HG02571 (cell line): ENCODE results near the gene HHLA2.

Source experiments
- ATAC-seq: cut with Tn5 transposase; IDR thresholded peaks from one replicate; pipeline ENCODE4 v1.9.1; 2021; ENCODE audit warnings: mild to moderate bottlenecking, moderate library complexity; ENCODE audit not compliant: unreplicated experiment

HHLA2 gene

GRCh38 chr3:108298056-108298455, 1.7 kb downstream of the HHLA2 start:
- no peak for ATAC-seq

GRCh38 chr3:108300103-108300849, 3.9 kb downstream of the HHLA2 start:
- ATAC-seq: no peak

DNA sequence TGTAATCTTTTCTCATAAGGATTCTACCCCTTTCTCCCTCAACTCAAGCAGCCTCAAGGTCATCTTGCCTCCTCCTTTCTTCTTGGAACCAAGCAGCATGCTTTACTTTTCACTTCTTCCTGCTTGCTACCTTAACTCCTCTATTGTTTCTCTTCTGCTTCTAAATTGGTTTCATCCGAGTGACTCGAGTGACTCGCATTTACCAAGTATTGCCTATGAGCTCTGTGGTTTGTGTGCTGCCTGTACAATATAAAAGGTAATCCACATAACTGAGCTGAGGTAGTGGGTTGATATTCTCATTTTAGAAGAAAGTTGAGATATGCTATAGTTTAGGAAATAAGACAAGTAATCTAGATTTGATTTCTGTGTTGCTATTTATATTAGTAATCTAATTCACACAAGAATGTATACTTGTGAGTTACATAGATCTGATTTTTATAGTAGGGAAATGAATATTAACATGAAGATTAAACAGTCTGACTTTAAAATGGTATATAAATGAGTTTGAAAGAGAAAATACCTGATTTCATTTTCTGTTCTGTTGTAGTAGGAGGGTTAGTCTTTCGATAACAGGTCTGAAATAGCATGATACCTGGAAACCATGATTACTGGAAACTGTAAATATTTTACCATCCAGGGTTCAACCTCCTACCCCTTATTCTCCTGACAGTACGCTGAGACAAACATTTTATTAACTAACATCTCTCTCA, 5.5 kb downstream of the HHLA2 start:
- ATAC-seq: no peak

GRCh38 chr3:108302570-108302969, 6.2 kb downstream of the HHLA2 start:
- ATAC-seq: no peak

GRCh38 chr3:108305484-108306172, 9.3 kb downstream of the HHLA2 start:
- no peak for ATAC-seq

DNA sequence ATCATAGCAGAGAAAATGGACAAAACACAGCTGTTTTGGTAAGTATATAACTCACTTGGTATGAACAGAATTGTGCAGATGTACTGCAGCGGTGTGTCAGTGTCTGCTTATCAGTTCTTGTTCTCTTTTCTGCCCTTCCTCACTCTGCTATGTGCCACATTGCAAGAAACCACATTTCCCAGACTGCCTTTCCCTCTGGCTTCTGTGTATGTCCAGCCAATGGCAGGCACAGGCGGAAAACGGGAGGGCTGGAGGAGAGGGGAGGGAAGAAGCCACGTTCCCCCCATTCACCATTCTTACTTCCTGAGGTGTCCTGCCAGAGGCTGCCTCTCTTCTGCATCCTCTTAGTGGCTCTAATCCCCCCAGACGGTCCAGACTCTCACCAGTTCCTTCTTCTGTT, 15.4 kb downstream of the HHLA2 start:
- ATAC-seq: no peak

DNA sequence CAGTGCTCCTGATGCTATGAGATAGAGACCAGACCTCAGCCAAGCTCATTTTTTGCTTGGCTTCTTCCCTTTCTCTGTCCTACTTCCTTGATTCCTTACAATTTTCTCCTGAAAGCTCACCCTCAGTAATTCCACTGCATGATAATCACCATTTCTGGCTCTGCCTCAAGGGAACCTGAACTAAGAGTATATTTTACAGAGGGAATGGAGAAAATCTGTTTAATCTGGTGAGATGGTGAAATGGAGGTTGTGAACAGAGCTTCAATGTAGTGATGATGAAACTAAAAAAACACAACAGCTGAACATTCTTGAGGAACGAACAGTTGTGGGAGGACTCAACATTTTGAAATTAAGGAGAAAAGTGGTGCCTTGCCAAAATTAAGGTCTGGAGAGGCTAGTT, 16.3 kb downstream of the HHLA2 start:
- ATAC-seq: no peak

DNA sequence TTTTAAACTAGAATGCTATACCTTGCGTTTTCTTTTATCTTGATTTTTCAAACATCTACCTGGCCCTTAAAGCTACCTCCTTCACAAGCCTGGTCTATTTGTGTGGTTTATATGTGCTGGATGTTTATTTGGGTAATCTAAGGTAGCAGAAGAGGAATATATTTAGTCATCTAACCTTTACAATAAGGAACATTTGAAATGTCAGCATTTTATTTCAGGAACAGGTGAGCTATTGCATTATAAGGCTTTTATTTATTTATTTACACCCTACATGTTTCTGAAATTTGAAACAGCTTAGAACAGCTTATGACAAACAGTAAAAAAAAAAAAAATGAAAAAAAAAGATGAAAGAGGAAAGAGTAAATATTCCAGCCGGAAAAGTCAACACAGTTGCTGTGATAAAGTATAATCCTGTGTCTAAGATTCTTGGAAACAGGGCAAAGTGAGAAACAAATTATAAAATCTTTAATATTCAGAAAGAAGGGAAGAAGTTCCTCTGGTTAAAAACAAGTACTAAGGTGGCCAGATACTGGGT, 19.5 kb downstream of the HHLA2 start:
- no peak for ATAC-seq

GRCh38 chr3:108319428-108320082, 23.2 kb downstream of the HHLA2 start:
- no peak for ATAC-seq

- no peak for ATAC-seq
These were observed 24.5 kb downstream of the HHLA2 start for GRCh38 chr3:108320746-108321350.

- ATAC-seq: no peak
These were observed 26.0 kb downstream of the HHLA2 start for GRCh38 chr3:108322352-108322751.

DNA sequence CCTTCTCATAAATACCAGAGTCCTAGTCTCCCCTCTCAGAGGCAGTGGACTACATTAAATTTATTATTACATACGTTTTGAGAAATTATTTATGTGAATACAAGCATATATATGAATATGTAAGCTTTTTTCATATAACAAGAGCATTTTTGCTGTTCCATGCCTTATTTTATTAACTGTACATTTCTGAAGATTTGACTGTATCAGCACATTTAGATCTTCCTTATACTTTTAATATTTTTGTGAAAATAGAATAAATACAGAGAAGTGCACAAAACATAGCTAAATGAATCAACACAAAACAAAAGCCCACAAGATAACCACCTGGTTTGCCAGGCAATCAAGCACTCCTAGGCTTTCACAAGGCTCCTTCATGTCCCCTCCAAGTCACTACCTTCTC, 27.8 kb downstream of the HHLA2 start:
- no peak for ATAC-seq

- ATAC-seq: no peak
These were observed 30.8 kb downstream of the HHLA2 start for GRCh38 chr3:108327168-108327567.

DNA sequence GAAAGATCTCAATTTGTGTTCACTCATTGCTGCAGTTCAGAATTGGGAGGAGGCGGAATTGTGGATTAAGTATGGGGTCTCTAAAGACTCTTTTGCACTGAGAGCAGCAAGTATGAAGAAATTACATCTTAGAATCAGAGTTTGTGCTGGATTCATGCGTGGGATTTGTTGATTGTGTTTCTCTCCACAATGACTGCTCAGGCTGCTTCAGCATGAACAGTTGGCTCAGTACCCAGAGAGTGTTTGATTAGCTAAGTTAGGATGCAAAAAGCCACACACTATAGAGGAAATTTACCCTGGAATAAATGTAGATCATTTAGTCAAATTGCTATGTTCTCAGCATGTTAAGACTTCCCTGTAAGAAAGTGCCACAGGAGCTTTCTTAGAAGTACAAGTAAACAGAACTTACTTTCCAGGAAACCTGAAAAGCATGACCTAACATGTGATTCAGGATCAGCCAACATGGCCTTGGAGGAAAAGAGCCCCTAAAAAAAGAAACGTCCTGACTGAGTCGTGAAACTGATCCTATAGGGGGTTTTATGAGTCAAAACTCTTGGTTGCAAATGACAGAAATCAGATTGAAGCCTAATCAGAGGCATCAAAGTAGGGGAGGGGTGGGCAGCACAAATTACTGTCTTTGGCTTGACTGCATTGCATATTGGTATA, 32.6 kb downstream of the HHLA2 start:
- ATAC-seq: no peak

GRCh38 chr3:108329508-108329907, 33.2 kb downstream of the HHLA2 start:
- ATAC-seq: no peak

DNA sequence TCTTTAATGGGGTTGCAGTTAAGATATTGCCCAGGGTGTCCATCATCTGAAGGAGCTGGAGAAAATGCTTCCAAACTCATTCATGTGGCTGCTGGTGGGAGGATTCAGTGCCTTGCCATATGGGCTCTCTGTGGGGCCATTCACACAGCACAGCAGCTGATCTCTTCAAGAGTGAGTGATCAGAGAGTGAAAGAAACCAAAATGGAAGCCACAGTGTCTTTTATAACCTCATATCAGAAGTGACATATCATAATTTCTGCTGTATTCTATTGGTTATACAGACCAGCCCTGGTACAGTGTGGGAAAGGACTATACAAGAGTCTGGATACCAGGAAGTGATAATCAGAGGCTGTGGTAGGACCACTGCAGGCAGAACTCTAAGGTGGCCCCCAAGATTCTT, 33.6 kb downstream of the HHLA2 start:
- no peak for ATAC-seq

- ATAC-seq: no peak
These were observed 35.4 kb downstream of the HHLA2 start for GRCh38 chr3:108331792-108332191.

DNA sequence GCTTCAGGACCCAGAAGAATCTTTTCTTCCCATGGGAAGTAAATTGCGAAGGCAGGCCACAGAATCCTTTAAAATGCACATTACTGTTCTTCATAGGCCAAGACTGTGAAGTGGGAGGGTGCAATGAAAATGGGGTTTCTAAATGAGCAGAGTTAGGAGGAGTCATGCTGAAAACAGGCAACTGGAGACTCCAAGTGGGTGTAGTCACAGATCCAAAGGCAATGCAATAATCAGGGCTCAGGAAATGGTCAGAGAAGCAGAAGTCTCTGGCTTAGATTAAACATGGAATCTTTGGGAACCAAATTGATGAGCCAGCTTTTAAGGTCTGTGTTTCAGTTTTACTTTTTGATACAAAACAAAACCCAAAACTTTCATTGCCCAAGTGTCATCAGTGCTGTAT, 37.6 kb downstream of the HHLA2 start:
- ATAC-seq: no peak

GRCh38 chr3:108334701-108335100, 38.4 kb downstream of the HHLA2 start:
- no peak for ATAC-seq

DNA sequence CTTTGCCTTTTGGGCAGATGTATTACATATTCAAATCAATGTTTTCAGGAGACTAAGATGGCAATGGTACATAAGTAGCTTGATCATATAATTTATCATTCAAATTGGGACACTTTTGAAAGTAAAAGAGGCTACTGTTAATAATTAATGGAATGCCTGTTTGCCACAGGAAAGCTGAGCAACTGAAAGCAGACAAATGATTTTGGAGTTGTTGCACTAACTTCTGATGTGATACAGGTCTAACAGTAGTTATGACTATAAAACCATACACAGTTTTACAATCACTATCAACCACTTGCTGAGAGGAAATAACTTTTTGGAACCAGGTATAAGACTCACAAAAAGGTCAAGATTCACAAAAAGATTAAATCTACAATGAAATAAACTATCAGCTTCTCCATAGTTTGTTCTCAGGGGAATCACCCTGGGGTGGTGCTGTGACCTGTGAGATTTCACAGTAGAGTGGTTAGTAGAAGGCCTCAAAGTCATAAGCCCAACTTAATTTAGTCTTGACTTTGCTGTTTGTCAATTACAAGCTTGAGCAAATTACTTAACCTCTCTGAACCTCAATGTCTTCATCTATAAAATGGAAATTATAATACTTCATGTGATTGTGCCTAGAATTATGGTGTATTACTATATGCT, 42.7 kb downstream of the HHLA2 start:
- no peak for ATAC-seq
